AG04449 (cell line): ENCODE results near the gene NEK7.

ENCODE experiments used
- CTCF ChIA-PET: fragments of 350-600 bp; formaldehyde crosslinking; extraction: SDS; loops from one replicate; lab custom pipeline; 2021; ENCODE audit warnings: antibody characterized with exemption; lab: Yijun Ruan, JAX
- POLR2A ChIA-PET: fragments of 400-600, 350-600 bp; formaldehyde crosslinking; extraction: SDS; loops from one replicate; lab custom pipeline; 2020; ENCODE audit warnings: antibody characterized with exemption, inconsistent platforms; lab: Yijun Ruan, JAX
- DNase-seq: peaks from one replicate; pipeline ENCODE4 v3.0.0-alpha.2; 2010; ENCODE audit warnings: low read depth, low spot score
- H3K4me3 ChIP-seq: 2 replicates; pipeline ENCODE4 v1.5.1; 2011; ENCODE audit warnings: low read depth, mild to moderate bottlenecking, control low read depth, low read length
- CTCF ChIP-seq: IDR thresholded peaks from one replicate; pipeline ENCODE4 v1.5.1; 2011; ENCODE audit warnings: mild to moderate bottlenecking, moderate library complexity, low read length, control low read depth, inconsistent platforms; ENCODE audit not compliant: insufficient read depth; ENCODE audit errors: missing control alignments

NEK7 gene

GRCh38 chr1:198333744-198334143 lies 176.9 kb downstream of the NEK7 start:
- ChIA-PET POLR2A (no interaction called here), CTCF (interaction anchor here (0.8 to 1.0 kb wide), 2 partner anchors 11 to 15 kb away, joined by 3 read pairs; no protein-coding TSS in a partner anchor)
- no peak for TF ChIP-seq CTCF
- no peak overlapping the region for H3K4me3 ChIP-seq
- DNase-seq, result no peak

- CTCF ChIA-PET, result no interaction called here
- POLR2A ChIA-PET, result no interaction called here
- no peak for TF ChIP-seq CTCF
- no peak overlapping the region for H3K4me3 ChIP-seq
- DNase-seq, result no peak
Observed at GRCh38 chr1:198335663-198336062, 178.9 kb downstream of the NEK7 start.

GRCh38 chr1:198337886-198338285 lies 181.1 kb downstream of the NEK7 start:
- DNase-seq, result no peak
- ChIA-PET POLR2A (no interaction called here), CTCF (no interaction called here)
- TF ChIP-seq CTCF, result no peak
- no peak overlapping the region for H3K4me3 ChIP-seq

- CTCF ChIA-PET, result no interaction called here
- TF ChIP-seq CTCF, result no peak
- POLR2A ChIA-PET, result no interaction called here
- DNase-seq, result no peak
- H3K4me3 ChIP-seq, result no peak overlapping the region
Observed at GRCh38 chr1:198340139-198340538, 183.3 kb downstream of the NEK7 start.

- ChIA-PET CTCF (interaction anchor here (0.8 to 1.1 kb wide), 2 partner anchors 13 to 16 kb away, joined by 3 to 4 read pairs; no protein-coding TSS in a partner anchor), POLR2A (no interaction called here)
- DNase-seq, result no peak
- no peak overlapping the region for H3K4me3 ChIP-seq
- TF ChIP-seq CTCF, result no peak
Observed at GRCh38 chr1:198346178-198346577, 189.4 kb downstream of the NEK7 start.

- DNase-seq, result no peak
- CTCF ChIA-PET, result interaction anchor here (1.0 kb wide), 1 partner anchor 16 kb away, joined by 3 read pairs; no protein-coding TSS in a partner anchor
- no peak for TF ChIP-seq CTCF
- no peak overlapping the region for H3K4me3 ChIP-seq
- POLR2A ChIA-PET, result no interaction called here
Observed at GRCh38 chr1:198350456-198350855, 193.7 kb downstream of the NEK7 start.
